Measurements from ENCODE around the gene PLCL1. TPM values are rescaled to one million over a fixed set of nuclear protein-coding genes. Genes with fewer than 3 reads are reported as not detected.

PLCL1 gene
- total RNA-seq, 2 donors from 2014 or later = 6.7 to 6.8 TPM

GRCh38 chr2:197800091-197800490 lies 4.3 kb upstream of the PLCL1 start:
- TF ChIP-seq POLR2A (IDR thresholded peaks at IDR 0.05) (no peak), POLR2AphosphoS5 (IDR thresholded peaks at IDR 0.05) (no peak), CTCF (IDR thresholded peaks at IDR 0.05) (no peak)
- Histone ChIP-seq H3K36me3 (no peaks in the 10 kb centered on the region), H3K9me3 (no peaks in the 10 kb centered on the region), H3K4me1 (replicated peaks) (peaks cover 4% of the 10 kb centered on the region), H3K27ac (no peak overlapping the region), H3K4me3 (no peak overlapping the region), H3K27me3 (replicated peaks; ENCODE audit: insufficient read depth) (no peaks in the 10 kb centered on the region)
- WGBS = 76% methylated on average over 2 of the region's 2 CpGs
- no peak for DNase-seq (ENCODE audit: low spot score)
- intact Hi-C loops (cut with DNase I) = loop anchor here (5.0 to 10.0 kb wide), 4 partner anchors 125 to 425 kb away; no protein-coding TSS in a partner anchor

- Histone ChIP-seq H3K9me3 (no peaks in the 10 kb centered on the region), H3K36me3 (no peaks in the 10 kb centered on the region), H3K27ac (no peak overlapping the region), H3K4me3 (no peak overlapping the region), H3K27me3 (replicated peaks; ENCODE audit: insufficient read depth) (no peaks in the 10 kb centered on the region), H3K4me1 (replicated peaks) (peaks cover 4% of the 10 kb centered on the region)
- no peak for DNase-seq (ENCODE audit: low spot score)
- no peak for TF ChIP-seq CTCF (IDR thresholded peaks at IDR 0.05)
- TF ChIP-seq POLR2A (IDR thresholded peaks at IDR 0.05) = no peak
- no peak for TF ChIP-seq POLR2AphosphoS5 (IDR thresholded peaks at IDR 0.05)
- intact Hi-C loops (cut with DNase I) = loop anchor here (5.0 to 10.0 kb wide), 4 partner anchors 124 to 424 kb away; no protein-coding TSS in a partner anchor
Measured at GRCh38 chr2:197801033-197801432, 3.4 kb upstream of the PLCL1 start.

GRCh38 chr2:197803033-197803444 lies 1.4 kb upstream of the PLCL1 start:
- peak; percentile 23 for DNase-seq (ENCODE audit: low spot score)
- Histone ChIP-seq H3K27ac (no peak overlapping the region), H3K36me3 (no peaks in the 10 kb centered on the region), H3K9me3 (no peaks in the 10 kb centered on the region), H3K4me3 (no peak overlapping the region), H3K27me3 (replicated peaks; ENCODE audit: insufficient read depth) (no peaks in the 10 kb centered on the region), H3K4me1 (replicated peaks) (peaks cover 4% of the 10 kb centered on the region)
- intact Hi-C loops (cut with DNase I) = loop anchor here (5.0 to 10.0 kb wide), 4 partner anchors 122 to 422 kb away; no protein-coding TSS in a partner anchor
- TF ChIP-seq CTCF (IDR thresholded peaks at IDR 0.05) (peak; percentile 26 to 74 (median 59)), POLR2A (IDR thresholded peaks at IDR 0.05) (no peak), POLR2AphosphoS5 (IDR thresholded peaks at IDR 0.05) (peak; percentile 8)
- WGBS = 19% methylated on average over 2 of the region's 2 CpGs

- peaks cover 4% of the 10 kb centered on the region for H3K4me1 ChIP-seq (replicated peaks)
- 1% methylated on average over 62 of the region's 92 CpGs for WGBS
- no peak for TF ChIP-seq CTCF (IDR thresholded peaks at IDR 0.05)
- peak; percentile 34 for TF ChIP-seq POLR2AphosphoS5 (IDR thresholded peaks at IDR 0.05)
- TF ChIP-seq POLR2A (IDR thresholded peaks at IDR 0.05) = no peak
- H3K36me3 ChIP-seq = no peaks in the 10 kb centered on the region
- no peaks in the 10 kb centered on the region for H3K27me3 ChIP-seq (replicated peaks; ENCODE audit: insufficient read depth)
- peak overlapping the region; percentile 68 to 74 for H3K27ac ChIP-seq
- intact Hi-C loops (cut with DNase I) = loop anchor here (5.0 to 10.0 kb wide), 4 partner anchors 120 to 420 kb away; no protein-coding TSS in a partner anchor
- H3K4me3 ChIP-seq = peak overlapping the region; percentile 70 to 75
- DNase-seq (ENCODE audit: low spot score) = no peak
- no peaks in the 10 kb centered on the region for H3K9me3 ChIP-seq
Measured at GRCh38 chr2:197804758-197805714, 643 bp downstream of the PLCL1 start.

Measured in prostate gland (tissue), 2 donors.